ENCODE results near the gene RIMBP3C.
"Not testable (repeated sequence)": the region's sequence is repeated elsewhere in the genome, so short reads cannot be mapped to it uniquely, and the experiment has no call there.

The RIMBP3C gene

GRCh38 chr22:21551361-21551760 is at the start of gene RIMBP3C:
TSS of gene RIMBP3C (minus strand) at chr22:21551461. CDS start at chr22:21550976, 485 bp downstream.
- DNase-seq: not testable (repeated sequence)

GRCh38 chr22:21599053-21599893 is 48.0 kb upstream of the RIMBP3C start:
- no peak for DNase-seq

GRCh38 chr22:21598302-21598701 is 47.0 kb upstream of the RIMBP3C start:
- DNase-seq: no peak

- DNase-seq: not testable (repeated sequence)
Measured at GRCh38 chr22:21596356-21597135, 45.3 kb upstream of the RIMBP3C start.

GRCh38 chr22:21594865-21595452 is 43.7 kb upstream of the RIMBP3C start:
- no peak for DNase-seq

- DNase-seq: no peak
Measured at GRCh38 chr22:21593406-21594232, 42.4 kb upstream of the RIMBP3C start.

GRCh38 chr22:21592422-21592821 is 41.2 kb upstream of the RIMBP3C start:
- no peak for DNase-seq

- peak; percentile 8 for DNase-seq
Measured at GRCh38 chr22:21591695-21592094, 40.4 kb upstream of the RIMBP3C start.

GRCh38 chr22:21590809-21591641 is 39.8 kb upstream of the RIMBP3C start:
- DNase-seq: peak; percentile 3

- DNase-seq: no peak
Measured at GRCh38 chr22:21589396-21589795, 38.1 kb upstream of the RIMBP3C start.

GRCh38 chr22:21587803-21588611 is 36.7 kb upstream of the RIMBP3C start:
- DNase-seq: no peak

GRCh38 chr22:21585389-21585788 is 34.1 kb upstream of the RIMBP3C start:
- DNase-seq: no peak

GRCh38 chr22:21582801-21583740 is 31.8 kb upstream of the RIMBP3C start:
- DNase-seq: peak; percentile 15

- DNase-seq: not testable (repeated sequence)
Measured at GRCh38 chr22:21581009-21581713, 29.9 kb upstream of the RIMBP3C start.

GRCh38 chr22:21580623-21581007 is 29.4 kb upstream of the RIMBP3C start:
- not testable (repeated sequence) for DNase-seq

- DNase-seq: no peak
Measured at GRCh38 chr22:21579474-21579851, 28.2 kb upstream of the RIMBP3C start.

GRCh38 chr22:21573750-21574494 is 22.7 kb upstream of the RIMBP3C start:
- no peak for DNase-seq

GRCh38 chr22:21573293-21573734 is 22.1 kb upstream of the RIMBP3C start:
- DNase-seq: no peak

Measured in DMS79 treated with DMSO at 0.1 percent for 48 hours (cell line).